Progenitor cell of endocrine pancreas (in vitro differentiated cells): Measurements from ENCODE around the gene ADORA3. TPM values are rescaled to one million over a fixed set of nuclear protein-coding genes. Genes with fewer than 3 reads are reported as not detected.

Experiments used
- DNase-seq: peaks from one replicate; pipeline ENCODE4 v3.0.0; 2021; ENCODE audit warnings: low spot score; ENCODE audit not compliant: unreplicated experiment
- H3K27ac Mint-ChIP-seq: 2 replicates; pipeline ENCODE4 v1.8.0; 2021; ENCODE audit warnings: mild to moderate bottlenecking, moderate library complexity, mixed read lengths
- H3K27me3 Mint-ChIP-seq: 2 replicates; pipeline ENCODE4 v1.8.0; 2021; ENCODE audit warnings: mixed read lengths
- H3K36me3 Mint-ChIP-seq: 2 replicates; pipeline ENCODE4 v1.8.0; 2022; ENCODE audit warnings: mixed read lengths; ENCODE audit not compliant: insufficient read depth
- H3K4me1 Mint-ChIP-seq: 2 replicates; pipeline ENCODE4 v1.8.0; 2021; ENCODE audit warnings: low read depth, mixed read lengths
- H3K4me3 Mint-ChIP-seq: 2 replicates; pipeline ENCODE4 v1.8.0; 2021; ENCODE audit warnings: low read depth, mild to moderate bottlenecking, moderate library complexity, mixed read lengths
- H3K9me3 Mint-ChIP-seq: 2 replicates; pipeline ENCODE4 v1.8.0; 2021; ENCODE audit warnings: low read depth, mixed read lengths
- CTCF ChIP-seq: fragments of 200-600 bp; sonication (generic); IDR thresholded peaks from one replicate; pipeline ENCODE4 v1.5.0; 2021; ENCODE audit warnings: antibody characterized with exemption, mild to moderate bottlenecking; ENCODE audit not compliant: unreplicated experiment
- total RNA-seq: library from RNA; stranded (reverse); gene quantifications from 2 replicates; pipeline ENCODE4 v1.2.1, GENCODE V29; 2021

ADORA3 gene
- total RNA-seq, 1 donor from 2014 or later, result not detected

GRCh38 chr1:111468717-111469100 is 34.7 kb downstream of the ADORA3 start:
- TF ChIP-seq CTCF, result no peak
- Mint-ChIP-seq H3K4me3 (no peak overlapping the region), H3K4me1 (peaks cover 2% of the 10 kb centered on the region), H3K27me3 (no peaks in the 10 kb centered on the region), H3K9me3 (no peaks in the 10 kb centered on the region), H3K27ac (no peak overlapping the region), H3K36me3 (peaks cover 7% of the 10 kb centered on the region)
- DNase-seq, result no peak

GRCh38 chr1:111467865-111468716 is 35.3 kb downstream of the ADORA3 start:
- Mint-ChIP-seq H3K27me3 (no peaks in the 10 kb centered on the region), H3K36me3 (peaks cover 7% of the 10 kb centered on the region), H3K9me3 (no peaks in the 10 kb centered on the region), H3K4me3 (no peak overlapping the region), H3K4me1 (peaks cover 4% of the 10 kb centered on the region), H3K27ac (no peak overlapping the region)
- peak; percentile 18 for TF ChIP-seq CTCF
- DNase-seq, result no peak

- Mint-ChIP-seq H3K9me3 (no peaks in the 10 kb centered on the region), H3K27ac (no peak overlapping the region), H3K36me3 (peaks cover 3% of the 10 kb centered on the region), H3K4me1 (peaks cover 4% of the 10 kb centered on the region), H3K4me3 (no peak overlapping the region), H3K27me3 (no peaks in the 10 kb centered on the region)
- no peak for DNase-seq
- TF ChIP-seq CTCF, result no peak
Observed at GRCh38 chr1:111466480-111466879, 37.0 kb downstream of the ADORA3 start.

GRCh38 chr1:111465754-111466153 is 37.7 kb downstream of the ADORA3 start:
- Mint-ChIP-seq H3K9me3 (no peaks in the 10 kb centered on the region), H3K27ac (no peak overlapping the region), H3K4me1 (peaks cover 4% of the 10 kb centered on the region), H3K27me3 (no peaks in the 10 kb centered on the region), H3K4me3 (no peak overlapping the region), H3K36me3 (peaks cover 3% of the 10 kb centered on the region)
- no peak for TF ChIP-seq CTCF
- DNase-seq, result no peak

- H3K4me3 Mint-ChIP-seq, result no peak overlapping the region
- no peaks in the 10 kb centered on the region for H3K9me3 Mint-ChIP-seq
- DNase-seq, result no peak
- H3K4me1 Mint-ChIP-seq, result peaks cover 4% of the 10 kb centered on the region
- no peak for TF ChIP-seq CTCF
- peaks cover 7% of the 10 kb centered on the region for H3K36me3 Mint-ChIP-seq
- H3K27ac Mint-ChIP-seq, result no peak overlapping the region
- no peaks in the 10 kb centered on the region for H3K27me3 Mint-ChIP-seq
Observed at GRCh38 chr1:111463029-111463683, 40.3 kb downstream of the ADORA3 start.
